Limb (tissue), 2 donors: Measurements from ENCODE around the gene ENTHD1.
"Not testable (repeated sequence)": the region's sequence is repeated elsewhere in the genome, so short reads cannot be mapped to it uniquely, and the experiment has no call there.

Experiments
- DNase-seq, 2 donors: peaks; one replicate each; pipeline ENCODE4 v3.0.0-alpha.2; 2016; ENCODE audit errors: extremely low spot score in 2 of 2

The ENTHD1 gene

DNA sequence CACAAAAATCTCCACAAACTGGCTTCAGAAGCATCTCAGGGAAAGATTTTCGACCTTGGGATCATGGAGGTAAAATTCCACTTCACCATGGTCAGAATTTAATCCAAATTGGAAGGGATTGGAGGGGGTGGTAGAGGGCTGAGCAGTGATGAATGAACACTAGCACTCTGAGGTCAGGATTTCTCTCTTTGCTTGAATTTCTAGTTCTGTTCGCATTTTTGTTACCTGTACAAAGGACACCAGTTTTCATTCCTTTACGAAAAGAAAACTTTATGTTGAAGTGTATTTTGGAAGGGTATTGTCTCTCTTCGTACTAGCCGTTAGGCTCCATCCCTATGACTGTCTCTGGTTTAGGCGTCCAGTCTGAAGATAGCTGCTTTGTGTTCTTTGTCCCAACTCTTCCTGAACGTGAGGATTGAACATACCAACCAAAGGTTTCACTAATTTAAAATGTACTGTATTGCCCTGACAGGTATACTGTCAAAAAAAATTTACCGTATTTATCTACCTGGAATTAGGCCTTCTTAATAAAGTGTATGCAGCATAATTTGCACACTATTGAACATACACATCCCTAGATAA, 8.1 kb upstream of the ENTHD1 start:
- no peak for DNase-seq

DNA sequence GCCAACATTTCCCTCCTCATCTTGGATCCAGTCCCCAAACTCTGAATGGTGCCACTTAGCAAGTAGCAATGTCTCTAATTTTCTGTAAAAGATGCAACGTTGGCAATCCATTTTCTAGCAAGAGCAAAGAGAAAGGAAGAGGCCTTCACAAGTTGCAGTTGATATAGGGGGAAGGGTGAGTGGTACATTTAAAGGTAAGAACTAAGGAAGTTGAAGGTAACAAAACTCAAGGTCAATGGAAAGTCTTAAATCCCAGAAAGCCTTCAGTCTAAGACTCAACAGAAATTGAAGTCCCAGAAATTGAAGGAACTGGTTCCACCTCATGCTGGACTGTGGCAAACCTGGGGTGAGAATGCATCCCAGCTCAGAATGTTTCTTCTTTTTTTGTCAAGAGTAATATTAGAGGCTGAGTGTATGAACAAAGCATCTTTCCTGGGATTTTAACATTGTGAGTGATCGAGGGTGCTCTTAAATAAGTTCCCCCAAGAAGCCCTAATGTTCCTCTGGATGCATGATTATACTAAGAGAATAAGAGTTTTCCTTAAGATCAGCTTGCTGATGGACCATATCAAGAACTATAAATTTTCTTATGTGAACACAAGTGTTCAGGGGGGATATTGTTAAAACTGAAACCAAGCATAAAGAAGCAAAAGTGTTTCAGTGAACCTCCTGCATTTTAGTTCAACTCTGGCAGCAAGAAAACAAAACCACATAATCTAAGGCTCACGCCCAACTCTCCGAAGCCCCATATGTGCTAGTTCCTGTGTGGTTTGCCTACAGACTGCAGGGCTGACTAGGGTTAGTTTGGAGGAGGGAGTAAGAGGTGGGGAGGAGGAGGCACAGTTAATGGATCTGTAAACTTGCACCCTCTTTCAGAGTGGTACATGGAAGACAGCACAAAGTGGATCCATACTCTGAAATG, 7.0 kb upstream of the ENTHD1 start, which contains the start of gene GRAP2:
TSS of gene GRAP2 (plus strand) at position 779 of the 922 bp plus-strand sequence. CDS start 46,023 bp downstream, outside the sequence.
- DNase-seq: no peak

DNA sequence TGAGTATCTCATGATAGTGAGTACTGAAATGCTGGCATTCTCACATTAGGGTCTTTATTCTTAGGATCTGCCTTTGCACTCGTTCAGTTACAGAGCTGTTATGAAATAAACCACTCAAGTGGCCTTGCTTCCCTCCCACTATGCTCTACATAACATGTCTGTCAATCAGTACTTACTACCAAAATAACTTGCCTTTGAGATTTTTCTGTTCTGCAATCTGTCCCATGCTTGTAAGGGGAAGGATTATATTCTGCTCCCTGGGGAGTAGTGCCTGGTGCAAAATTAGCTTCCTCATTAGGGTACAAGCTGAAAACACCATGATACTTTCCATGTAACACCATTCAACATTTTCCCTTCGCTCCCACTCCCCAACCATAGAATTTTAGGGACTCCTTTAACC, 5.4 kb upstream of the ENTHD1 start:
- DNase-seq: no peak

DNA sequence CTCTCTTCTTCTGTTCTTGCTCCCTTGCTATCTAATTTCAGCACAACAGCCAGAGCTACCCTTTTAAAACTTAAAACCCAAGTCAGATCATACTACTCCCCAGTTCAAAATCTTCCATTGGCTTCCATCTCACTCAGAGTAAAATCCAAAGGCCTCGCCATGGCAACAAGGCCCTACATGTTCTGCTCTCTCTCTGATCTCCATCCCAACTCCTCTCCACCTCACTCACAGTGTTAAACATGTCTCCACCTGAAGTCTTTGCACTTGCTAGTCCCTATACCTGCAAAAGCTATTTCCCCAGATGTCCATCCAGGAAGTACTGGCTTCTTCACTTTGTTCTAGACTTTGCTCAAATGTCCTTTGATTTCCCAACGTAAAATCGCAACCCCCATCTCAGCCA, 4.3 kb upstream of the ENTHD1 start:
- no peak for DNase-seq

DNA sequence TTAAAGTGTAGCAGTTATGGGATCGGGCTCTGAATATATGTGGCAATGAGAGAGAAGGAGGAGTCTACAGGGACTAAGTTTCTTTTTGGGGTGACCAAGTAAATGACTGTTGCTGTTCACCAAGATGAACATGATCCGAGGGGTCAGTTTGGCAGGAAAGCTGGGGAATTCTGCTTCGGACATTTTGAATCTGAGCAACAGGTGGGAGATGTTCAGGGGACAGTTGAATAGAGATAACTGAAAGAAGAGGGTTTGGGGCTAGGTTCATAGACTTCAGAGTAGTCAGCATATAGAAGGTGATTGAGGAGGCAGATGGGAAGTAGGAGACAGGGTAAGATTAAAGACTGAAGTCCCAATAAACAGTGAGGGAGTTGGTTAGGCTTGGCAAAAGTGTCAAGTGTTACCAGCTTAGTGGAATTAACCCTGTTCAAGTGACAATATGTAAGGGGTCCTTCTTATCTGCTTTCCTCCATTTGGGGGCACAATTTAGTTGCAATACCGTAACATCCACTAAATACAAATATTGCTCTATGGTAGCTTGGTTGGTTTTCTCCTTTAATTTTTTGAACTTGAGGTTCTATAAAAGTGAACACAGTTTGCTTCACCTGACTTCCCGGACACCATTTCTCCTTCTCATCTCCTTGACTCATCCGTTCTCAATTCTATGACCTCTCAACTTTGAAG, 2.9 kb upstream of the ENTHD1 start:
- DNase-seq: no peak

DNA sequence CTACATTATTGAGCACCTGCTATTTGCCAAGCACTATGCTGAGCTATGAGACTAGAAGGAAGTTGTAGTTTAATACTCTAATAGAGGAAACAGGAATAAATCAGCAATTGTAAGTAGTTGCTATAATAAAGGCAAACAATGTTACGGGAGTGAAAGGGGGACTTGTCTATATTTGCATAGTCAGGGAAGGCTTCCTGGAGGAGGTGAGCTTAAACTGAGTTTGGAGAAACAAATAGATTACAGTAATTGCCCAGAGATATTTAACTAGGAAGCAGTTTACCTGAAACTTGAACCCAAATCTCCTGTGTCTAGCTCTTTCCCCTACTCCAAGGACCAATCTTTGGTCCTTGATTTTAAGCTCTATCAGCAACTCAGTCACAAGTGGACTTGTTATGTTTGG, 2.1 kb upstream of the ENTHD1 start:
- no peak for DNase-seq

DNA sequence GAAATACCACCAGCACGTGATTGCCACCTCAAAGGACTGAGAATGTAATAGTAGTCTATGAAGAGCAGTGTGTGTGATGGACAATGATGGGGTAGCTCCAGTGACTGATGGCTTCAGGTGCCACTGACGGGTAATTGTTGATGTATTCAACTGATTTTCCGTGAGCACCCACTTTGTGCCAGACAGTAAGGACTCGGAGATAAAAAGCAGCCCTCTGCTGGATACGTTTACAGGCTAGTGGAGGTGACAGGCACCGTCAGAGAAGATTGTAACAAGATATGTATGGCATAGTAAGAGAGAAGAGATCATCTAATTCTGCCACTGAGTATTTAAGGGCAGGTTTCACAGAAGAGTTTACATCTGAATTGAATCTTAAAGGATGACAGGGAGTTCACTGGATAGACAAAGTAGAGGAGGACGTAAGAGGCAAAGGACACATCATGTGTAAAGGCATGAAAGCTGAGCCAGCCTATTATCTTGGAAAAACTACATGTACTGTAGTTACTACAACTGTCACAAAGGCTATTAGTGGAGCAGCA, 1.1 kb upstream of the ENTHD1 start:
- DNase-seq: no peak

DNA sequence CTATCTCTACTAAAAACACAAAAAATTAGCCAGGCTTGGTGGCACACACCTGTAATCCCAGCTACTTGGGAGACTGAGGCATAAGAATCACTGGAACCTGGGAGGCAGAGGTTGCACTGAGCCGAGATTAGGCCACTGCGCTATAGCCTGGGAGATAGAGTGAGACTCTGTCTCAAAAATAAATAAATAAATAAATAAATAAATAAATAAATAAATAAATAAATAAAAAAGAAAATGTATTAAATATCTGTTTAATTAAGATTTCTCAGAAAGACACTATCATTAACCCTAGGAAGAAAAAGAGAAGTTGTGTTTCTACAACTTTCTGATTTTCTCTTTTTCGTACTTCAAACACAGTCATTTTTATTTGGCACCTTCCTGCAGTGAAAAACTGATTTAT, 3.6 kb downstream of the ENTHD1 start:
- not testable (repeated sequence) for DNase-seq

DNA sequence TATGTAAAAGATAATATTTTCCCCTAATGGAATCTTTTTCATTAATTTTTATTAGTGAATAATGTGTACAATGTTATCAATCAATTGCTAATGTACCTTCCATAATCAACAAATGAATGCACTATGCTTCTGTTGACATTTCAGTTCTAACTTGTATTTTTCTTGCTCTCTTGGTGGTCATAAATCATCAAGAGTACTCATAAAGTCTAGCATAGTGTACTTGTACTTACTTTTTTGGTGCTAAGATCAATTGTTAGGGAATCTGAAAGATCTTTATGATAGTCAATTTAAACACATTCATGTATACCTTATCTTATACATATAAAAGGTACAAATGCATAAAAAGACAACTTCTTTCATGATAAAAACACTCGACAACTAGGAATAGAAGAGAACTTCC, 10.5 kb downstream of the ENTHD1 start:
- DNase-seq: no peak

DNA sequence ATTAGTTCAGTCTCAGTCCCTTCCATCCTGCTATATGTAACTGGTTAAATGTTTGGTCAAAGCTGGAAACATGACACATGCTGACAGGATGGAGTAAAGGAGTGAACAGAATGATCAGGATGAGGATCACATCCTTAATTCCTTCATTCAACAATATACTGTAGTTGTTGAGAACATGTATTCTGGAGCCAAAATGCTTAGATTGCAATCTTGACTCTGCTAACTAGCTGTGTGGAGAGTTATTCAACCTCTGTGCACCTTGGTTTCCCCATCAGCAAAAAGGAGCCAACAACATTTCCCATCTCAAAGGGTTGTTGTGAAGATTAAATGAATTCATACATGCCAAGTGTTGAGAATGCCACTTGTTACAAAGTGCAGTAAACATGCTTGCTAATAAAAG, 12.8 kb downstream of the ENTHD1 start:
- DNase-seq: no peak

DNA sequence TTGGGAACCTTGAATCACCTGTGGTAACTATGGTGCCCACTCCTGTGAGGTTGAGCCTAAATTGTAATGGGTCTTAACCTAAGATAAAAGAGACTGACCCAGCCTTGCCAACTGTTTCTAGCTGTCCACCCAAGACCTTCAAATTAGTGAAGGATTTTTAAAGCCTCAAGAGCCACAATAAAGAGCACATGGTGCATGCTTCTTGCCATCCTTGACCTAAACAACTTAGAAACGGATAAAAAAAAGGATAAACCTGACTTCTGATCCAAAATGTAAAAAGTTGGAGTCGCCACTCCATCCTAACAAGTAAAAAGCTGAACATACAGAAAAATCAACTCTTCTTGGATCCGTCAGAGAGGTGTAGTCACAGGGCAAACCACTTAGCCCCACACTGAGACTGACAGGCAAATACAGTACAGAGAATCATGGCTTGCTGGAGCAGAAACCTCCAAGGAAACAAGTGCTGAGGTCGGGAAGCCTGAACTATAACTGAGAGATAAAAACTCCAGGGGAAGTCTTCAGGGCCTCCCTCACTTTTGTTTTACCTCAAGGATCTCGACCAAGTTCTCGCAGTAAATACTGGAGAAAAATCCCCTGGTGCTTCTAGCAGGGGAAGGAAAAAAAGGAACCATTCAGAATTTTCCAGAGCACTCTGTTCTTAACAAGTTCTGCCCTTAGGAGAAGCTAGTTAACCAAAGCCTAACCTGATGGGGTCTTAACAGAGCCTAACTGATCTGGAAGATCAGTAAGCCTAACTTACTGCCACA, 16.3 kb downstream of the ENTHD1 start:
- no peak for DNase-seq

DNA sequence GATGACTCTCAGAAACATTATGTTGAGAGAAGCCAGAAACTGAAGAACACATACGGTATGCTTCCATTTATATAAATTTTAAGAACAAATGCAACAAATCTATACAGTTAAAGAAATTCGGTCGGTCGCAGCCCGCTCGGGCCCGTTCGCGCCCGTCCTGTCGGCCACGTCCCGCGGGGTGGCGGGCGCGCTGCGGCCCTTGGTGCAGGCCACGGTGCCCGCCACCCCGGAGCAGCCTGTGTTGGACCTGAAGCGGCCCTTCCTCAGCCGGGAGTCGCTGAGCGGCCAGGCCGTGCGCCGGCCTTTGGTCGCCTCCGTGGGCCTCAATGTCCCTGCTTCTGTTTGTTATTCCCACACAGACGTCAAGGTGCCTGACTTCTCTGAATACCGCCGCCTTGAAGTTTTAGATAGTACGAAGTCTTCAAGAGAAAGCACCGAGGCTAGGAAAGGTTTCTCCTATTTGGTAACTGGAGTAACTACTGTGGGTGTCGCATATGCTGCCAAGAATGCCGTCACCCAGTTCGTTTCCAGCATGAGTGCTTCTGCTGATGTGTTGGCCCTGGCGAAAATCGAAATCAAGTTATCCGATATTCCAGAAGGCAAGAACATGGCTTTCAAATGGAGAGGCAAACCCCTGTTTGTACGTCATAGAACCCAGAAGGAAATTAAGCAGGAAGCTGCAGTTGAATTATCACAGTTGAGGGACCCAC, 18.2 kb downstream of the ENTHD1 start:
- DNase-seq: not testable (repeated sequence)

DNA sequence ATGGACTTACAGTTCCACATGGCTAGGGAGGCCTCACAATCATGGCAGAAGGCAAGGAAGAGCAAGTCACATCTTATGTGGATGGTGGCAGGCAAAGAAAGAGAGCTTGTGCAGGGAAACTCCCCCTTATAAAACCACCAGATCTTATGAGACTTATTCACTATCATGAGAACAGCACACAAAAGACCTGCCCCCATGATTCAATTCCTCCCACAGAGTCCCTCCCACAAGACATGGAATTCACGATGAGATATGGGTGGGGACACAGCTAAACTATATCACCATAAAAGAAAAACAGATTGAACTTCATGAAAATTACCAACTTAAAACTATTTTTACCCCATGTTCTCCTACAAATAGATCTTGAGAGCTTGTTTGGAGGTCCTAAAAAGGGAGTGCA, 19.6 kb downstream of the ENTHD1 start:
- no peak for DNase-seq

DNA sequence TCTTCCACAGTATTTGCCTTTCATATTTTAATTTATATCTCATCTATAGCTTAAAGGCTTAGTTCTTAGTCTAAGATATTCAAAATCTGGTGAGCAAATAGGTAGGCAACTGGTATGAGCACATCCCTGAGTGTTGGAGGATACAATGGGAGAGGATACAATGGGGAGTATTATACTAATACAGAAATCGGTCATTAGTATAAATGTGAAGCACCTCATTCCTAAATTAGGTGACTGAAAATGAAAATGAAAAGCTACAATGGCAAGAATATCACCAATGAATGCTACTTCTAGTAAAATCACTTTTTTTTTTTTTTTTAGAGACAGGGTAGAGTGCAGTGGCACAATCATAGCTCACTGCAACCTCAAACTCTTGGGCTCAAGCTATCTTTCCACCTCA, 21.0 kb downstream of the ENTHD1 start:
- no peak for DNase-seq

DNA sequence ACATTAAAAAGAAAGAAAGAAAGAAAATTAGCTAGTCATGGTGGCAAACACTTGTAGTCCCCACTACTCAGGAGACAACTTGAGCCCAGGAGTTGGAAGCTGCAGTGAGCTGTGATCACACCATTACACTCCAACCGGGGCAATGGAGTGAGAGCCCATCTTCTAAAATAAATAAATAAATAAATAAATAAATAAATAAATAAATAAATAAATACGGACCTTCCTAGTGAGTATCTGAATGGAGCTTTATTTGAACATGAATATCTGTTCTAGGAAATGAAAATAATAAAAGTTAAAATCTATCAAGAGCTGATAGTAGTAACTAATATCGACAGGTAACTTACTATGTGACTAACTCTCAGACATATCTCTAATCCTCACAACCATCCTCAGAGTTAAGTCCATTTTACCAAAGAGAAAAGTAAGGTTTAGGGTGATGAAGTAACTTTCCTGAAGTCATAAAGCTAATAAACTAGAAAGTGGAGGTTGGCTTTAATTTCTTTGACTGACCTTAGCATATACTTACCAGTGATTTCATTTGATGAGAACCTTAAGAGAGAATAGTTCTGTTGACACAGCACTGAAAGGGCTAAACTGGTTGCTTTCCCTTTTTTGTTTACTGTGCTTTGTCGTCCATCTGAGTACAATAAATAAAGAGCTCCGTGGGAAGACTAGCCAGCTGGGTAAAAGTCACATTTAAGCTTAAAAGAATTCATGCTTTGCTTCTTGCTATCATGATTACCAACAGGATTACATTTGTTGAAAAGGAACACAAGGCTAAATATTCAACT, 22.4 kb downstream of the ENTHD1 start:
- no peak for DNase-seq

DNA sequence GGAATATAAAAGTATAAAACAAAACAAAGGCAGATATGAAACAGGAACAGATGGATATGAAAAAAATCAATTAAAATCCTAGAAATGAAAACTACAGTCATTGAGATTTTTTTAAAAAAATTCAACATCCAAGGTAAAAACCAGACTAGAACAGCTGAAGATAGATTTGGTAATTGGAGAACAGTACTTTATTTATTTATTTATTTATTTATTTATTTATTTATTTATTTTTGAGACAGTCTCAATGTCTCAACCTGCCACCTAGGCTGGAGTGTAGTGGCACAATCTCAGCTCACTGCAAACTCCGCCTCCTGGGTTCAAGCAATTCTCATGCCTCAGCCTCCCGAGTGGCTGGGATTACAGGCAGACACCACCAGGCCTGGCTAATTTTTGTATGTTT, 23.8 kb downstream of the ENTHD1 start:
- DNase-seq: not testable (repeated sequence)

DNA sequence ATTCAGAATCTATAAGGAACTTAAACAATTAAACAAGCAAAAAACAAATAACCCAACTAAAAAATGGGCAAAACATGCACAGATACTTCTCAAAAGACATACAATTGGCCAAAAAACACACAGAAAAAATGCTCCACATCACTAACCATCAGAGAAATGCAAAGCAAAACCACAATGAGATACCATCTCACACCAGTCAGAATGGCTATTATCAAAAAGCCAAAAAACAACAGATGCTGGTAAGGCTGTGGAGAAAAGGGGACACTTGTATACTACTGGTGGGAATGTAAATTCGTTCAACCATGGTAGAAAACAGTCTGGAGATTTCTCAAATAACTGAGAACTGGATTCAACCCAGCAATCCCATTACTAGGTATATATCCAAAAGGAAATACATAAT, 24.8 kb downstream of the ENTHD1 start:
- DNase-seq: no peak

DNA sequence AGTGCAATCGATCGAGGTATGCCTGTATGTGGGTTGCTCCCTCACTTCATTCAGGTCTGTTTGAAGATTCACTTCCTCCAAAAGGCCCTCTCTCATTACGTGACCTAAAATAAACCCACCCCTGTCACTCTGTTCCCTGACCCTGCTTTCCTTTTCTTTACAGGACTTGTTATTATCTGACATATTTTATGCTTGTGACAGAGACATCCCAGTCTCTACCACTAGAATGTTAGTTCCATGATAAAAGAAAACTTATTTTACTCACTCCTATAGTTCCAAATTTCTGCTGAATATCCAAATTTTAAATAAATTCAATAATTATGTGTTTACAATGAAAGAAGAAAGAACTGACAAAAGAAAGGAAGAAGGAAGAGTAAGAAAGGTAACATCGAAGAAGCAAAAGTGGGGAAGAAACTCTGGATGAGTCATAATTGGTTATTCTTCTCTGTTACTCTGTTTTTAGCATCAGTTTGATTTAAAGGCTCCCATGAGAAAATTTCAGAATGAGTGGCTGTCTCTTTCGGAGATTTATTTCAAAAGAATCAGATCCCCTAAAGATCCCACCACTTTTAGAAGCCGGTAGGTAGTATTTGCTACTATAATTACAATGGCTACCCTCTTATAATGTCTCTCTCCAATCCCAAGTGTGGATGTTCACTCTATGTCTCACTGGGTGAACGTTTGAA, 33.5 kb downstream of the ENTHD1 start:
- no peak for DNase-seq

DNA sequence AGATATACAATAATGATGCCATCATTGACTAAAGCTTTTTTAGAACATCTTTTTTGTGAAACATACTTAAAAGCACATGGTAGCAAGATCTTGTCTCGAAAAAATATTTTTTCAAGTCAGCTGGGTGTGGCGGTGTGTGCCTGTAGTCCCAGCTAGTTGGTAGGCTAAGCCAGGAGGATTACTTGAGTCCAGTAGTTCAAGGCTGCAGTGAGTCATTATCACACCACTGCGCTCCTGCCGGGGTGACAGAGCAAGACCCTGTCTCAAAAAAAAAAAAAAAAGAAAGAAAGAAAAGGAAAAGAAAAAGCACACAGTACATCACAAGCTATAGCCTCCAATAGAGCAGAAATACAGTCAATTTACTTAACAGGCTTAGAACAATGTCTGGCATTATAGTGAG, 37.0 kb downstream of the ENTHD1 start:
- no peak for DNase-seq
